ENCODE results near the gene ACTN4.

The ACTN4 gene

DNA sequence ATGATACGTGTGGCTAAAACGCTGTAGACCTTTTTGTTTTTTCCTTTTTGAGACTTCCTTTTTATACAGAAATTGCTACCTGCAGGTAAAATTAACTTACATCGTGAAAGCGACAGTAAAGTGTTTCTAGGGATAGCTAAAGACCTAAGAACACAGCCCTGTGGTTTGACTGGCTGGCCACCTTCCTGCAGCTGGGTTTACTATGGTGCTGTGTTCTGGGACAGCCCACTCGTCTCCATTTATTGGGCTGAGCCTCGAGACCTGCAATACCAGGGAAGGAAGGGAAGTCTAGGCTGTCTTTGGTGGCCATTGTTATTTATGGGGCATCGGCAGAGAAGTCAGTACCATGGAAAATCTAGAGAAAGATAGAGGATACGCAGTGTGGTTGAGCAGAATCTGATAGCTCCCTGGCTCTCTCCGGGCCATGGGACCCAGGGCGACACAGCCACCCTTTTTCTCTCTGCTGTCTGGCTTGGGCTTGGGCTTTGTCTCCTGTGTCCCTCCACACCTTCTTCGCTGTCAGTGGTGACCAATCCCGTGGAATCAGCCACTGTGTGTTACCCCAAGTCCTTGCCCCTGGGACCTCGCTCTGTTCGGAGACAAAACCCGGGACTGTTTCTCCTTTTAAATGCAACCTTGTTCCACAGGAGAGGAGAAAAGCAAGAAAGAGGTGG, 30.9 kb downstream of the ACTN4 start:
- DNase-seq, result no peak

DNA sequence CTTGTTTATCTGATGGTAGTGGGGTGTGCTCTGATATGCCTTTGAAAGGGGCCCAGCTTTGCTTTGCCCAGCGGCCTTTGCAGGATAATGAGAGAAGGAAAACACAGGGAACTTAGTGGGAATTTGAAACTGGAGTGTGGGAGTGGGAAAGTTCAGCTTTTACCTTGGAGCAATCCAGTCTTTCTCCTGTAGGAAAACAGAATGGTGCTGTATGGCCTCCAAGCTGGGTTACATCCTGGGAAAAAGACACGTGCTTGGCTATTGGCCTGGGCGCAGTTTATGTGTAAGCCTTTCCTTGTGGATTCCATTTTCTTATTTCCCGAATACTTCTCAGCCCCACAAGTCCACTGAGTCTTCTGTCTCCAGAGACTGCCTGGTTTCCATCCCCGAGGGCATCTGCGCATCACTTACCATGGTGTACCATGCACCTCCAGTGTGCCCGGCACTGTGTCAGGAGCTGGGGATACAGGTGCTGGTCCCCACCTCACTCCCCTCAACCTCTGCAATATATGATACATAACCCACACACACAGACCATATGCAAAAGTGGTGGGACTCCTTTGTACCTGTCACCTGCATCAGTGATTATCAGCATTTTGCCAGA, 31.5 kb downstream of the ACTN4 start:
- no peak for DNase-seq

DNA sequence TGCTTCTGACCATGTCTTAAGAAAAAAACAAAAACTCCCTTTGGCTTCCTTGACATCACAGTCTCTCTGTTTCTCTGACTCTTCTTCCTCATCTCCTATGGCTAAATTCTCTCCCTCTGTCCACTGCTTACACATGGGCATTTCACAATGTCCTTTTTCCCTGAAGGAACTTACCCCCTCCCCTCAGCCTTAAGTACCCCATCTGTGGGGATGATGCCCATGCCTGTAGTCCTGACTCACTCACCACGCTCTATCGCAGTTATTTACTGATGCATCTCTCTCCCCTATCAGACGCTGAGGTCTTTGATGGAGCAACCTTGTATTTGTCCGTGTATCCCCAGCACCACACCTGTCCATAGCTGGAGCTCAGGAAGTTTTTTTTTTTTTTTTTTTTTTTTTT, 32.4 kb downstream of the ACTN4 start:
- DNase-seq, result no peak

DNA sequence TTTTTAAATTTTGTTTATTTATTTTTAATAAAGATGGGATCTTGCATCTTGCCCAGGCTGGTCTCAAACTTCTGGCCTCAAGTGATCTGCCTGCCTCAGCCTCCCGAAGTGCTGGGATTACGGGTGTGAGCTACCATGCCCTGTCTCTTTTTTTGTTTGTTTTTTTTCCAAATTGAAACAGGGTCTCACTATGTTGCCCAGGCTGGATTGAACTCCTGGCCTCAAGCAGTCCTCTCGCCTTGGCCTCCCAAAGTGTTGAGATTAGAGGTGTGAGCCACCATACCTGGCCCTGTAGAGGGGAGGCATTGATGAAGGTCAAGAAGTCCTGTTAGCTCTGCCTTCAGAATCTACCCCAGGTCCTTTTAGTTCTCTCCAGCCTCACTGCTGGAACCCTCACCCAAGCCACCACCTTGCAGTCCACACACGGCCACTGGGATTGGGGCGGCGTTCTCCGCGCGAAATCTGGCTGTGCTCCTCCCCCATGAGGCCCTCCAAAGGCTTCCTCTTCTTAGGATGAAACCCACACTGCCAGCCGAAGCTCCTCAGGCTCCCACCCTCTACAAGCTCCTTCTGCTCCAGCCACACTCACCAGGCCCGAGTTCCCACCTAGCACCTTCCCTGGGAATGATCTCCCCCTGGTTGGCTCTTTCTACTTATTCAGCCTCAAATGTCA, 34.9 kb downstream of the ACTN4 start:
- no peak for DNase-seq

DNA sequence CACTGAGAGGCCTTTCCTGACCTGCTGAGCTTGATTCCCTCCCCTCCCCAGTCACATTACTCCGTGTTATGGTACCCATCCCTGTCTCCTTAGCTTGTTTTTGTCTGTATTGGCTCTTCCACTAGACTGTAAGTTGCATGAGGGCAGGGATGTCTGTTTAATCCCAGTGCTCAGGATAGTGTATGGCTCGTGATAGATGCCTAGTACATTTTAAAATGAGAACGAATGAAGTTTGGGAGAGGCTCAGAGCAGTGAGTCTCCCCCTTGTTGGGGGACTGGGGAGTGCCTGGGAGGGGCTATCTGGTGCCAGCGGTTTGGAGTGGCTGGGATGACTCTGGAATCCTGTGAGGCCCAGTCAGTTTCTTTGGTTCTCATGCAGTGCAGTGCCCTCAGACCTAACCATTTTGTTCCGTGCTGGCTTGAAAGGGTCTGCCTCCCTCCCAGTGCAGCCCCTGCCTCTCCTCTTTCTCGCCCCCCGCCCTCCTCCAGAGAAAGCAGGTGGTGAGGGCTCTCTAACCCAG, 35.5 kb downstream of the ACTN4 start:
- no peak for DNase-seq

DNA sequence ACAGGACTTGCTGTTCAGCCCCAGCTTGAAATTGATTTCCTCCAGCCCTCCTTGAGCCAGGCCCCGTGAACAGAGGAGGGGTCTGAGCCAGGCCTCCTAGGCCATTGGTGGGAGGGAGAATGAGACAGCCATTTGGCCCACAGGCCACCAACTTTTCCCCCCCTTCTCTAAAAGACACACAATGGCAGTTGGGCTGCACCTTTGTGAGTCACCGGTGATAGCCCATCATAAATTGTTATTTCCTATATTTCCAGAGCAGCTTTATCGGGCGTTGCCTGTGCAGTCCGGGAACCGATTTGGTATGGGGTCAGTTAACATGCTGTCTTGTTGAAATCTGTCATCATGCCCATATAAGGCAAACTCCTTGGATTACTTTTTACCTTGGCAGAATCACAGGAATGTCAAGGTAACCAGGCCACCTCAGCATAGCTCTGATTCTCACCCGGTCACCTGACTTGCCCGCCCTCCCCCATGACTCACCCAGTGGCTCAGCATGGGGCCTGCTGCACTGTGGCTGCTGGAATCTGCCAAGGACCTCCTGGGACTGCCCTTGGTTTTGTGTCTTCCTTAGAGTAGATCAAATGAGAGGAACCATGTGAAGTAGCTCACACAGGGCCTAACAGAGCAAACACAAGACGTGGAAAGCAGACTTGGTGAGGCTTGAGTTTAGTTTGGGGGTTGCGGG, 36.1 kb downstream of the ACTN4 start:
- DNase-seq, result peak; percentile 97

DNA sequence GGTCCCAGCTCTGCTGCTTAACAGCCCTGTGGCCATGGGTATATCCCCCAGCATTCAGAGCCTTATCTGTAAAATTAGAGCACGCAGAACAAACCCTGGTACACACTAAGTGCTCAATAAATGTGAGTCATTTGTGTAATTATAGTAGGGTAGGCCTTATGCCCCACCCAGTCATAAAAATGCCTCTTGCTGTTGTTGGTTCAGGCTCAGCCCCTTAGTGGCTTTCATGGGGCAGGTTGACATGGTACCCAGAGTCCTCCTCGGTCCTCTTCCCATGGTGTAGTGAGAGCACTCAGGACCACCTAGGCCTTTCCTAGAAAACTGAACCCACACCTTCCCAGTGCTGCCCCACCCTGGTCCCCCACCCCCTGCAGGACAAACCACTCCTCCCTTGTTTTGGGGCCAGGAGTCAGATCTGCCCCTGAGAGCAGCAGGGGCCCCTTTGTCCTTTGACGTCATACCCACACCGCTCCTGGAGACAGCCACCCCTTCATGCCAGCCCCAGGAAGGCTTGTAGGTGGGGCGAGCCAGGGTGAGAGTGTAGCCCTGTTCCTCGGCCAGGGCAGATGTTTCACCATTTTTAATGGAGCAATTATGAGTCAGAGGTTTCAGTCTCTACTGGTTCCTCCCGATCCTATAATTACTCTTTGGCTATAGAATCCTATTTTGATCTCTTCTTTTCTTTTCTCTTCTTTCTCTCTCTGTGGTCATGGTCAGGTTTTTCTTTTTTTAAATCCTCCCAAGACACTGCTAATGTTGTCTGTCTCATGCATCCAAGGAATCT, 36.8 kb downstream of the ACTN4 start:
- peak; percentile 86 for DNase-seq

DNA sequence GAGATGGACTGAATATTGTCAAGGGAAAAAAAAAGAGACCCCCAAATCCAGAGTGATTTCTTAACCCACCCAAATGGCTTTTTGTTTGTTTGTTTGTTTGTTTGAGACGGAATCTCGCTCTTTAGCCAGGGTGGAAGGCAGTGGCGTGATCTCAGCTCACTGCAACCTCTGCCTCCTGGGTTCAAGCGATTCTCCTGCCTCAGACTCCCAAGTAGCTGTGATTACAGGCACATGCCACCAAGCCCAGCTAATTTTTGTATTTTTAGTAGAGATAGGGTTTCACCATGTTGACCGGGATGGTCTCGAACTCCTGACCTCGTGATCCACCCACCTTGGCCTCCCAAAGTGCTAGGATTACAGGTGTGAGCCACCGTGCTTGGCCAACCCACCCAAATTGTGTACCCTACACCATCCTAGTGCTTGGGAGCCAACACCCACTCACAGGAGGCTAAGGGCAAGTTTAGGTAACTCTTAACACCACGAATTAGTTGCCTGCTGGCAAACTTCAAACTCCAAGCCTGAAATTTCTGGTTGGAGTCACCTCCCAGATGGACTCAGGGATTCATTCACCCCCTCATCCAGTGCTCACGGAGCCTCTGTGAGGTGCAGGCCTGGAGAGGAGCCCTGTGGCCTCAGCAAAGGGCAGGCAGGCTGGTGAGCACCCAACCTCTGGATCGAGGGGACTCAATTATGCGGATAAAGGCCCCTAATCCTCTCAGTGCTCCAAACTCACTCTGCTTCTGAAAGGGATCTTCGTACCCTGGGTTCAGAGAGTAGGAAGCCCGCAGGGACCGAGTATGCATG, 37.6 kb downstream of the ACTN4 start:
- DNase-seq, result no peak

DNA sequence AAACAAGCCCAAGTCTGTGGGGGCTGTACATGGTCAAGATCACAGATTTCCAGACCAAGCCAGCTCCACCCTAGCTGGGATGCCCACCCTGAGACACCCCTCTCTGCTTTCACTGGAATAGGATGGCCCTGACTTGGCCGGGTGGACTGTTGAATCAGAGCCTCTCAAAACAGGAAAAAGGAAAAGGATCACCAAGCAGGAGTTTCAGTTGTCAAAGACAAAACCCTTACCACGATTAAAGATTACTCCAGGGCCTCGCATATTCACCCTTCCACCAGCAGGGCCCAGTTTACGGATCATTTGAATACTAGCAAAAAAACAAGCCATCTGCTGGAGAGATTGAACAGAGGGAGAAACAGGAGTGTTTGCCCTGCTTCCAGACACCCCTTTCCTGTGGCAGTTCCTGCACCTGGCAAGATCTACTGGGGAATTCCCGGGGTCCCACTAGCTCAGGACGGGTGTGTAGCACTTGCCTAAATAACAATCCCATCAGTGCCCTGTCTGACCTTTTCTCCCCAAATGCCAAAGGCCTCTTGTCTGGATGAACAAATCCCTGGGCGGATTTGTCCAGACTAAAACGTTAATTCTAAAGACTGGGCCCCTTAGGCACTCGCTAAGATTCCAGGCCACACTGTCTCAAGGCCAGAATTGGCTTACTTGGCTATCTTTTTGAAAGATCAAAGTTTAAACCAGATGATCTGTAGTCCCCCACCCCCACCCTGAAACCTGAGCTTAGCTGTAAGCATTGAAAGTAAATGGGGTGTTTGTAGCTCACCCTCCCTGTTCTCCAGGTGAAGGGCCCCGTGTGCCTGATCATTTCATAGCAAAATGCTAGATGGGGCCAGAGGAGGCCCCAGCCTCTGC, 38.4 kb downstream of the ACTN4 start:
- DNase-seq, result peak; percentile 70

DNA sequence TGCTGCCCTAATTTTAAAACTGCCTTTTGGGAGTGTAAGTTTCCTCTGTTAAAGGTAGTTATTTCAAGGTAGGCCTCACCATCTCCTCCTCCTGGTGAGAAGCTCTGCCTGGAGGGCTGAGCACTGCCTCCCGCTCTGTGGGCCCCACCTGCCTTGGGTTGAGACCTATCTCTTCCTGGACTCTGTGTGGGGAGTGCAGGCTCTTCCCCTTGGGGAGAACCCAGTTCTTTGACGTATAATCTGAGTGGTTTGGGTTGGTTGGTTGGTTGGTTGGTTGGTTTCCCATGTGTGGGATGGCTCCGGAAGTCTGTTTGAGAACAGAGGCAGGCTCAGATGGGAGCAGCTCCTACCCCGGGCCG, 39.1 kb downstream of the ACTN4 start:
- no peak for DNase-seq

DNA sequence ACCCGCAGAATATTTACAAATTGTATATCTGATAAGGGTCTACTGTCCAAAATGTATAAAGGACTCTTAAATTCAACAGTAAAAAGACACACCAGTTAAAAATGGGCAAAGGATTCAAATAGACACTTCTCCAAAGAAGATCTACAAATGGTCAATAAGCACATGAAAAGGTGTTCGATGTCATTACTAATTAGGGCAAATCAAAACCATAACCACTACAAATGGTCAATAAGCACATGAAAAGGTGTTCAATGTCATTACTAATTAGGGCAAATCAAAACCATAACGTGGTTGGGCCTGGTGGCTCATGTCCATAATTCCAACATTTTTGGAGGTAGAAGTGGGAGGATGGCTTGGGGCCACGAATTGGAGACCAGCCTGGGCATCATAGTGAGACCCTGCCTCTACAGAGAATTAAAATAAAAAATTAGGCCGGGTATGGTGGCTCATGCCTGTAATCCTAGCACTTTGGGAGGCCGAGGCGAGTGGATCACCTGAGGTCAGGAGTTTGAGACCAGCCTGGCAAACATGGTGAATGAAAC, 40.5 kb downstream of the ACTN4 start:
- no peak for DNase-seq

DNA sequence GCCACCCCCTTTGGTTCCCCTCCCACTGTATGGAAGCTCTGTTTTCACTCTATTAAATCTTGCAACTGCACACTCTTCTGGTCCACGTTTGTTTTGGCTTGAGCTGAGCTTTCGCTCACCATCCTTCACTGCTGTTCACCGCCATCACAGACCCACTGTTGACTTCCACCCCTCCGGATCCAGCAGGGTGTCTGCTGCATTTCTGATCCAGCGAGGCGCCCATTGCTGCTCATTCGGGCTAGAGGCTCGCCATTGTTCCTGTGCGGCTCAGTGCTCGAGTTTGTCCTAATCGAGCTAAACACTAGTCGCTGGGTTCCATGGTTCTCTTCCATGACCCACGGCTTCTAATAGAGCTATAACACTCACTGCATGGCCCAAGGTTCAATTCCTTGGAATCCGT, 42.7 kb downstream of the ACTN4 start:
- no peak for DNase-seq

DNA sequence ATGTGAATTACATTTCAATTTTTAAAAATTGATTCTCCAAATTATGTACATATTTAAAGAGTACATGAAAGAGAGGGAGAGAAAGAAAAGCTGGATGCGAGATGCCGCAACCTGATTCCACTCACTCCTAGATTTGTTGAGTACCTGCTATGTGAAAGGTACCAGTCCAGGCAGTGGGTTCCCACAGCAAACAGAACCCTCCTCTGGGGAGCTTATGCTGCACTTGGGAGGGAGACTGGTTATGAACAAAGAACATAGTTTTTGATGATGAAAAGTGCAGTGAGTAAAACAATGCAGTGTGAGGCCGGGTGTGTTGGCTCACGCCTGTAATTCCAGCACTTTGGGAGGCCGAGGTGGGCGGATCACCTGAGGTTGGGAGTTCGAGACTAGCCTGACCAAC, 43.4 kb downstream of the ACTN4 start:
- DNase-seq, result no peak

DNA sequence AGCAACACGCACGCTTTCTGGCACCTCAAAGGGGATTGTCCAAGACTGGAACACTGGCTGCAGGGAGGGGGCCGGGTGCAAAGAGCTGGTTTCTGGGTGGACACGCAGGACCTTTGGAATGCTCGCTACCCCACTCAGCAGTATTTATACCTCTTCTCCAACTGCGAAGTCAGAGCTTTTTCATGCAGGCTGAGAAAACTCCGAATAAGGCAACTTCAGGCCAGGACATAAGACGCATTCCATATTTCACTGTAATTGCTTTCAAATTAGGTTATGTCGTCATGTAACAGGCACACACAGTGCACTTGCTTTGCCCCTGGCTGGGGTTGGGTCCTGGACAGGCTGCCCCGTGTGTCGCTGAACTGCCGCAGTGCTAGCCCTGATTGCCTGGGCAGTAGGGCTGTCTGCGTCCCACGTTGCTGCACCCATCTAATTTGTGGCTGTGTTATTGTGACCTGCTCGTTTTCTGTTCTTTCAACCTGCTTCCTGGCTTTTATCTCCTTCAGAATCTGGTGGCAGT, 44.5 kb downstream of the ACTN4 start:
- peak; percentile 92 for DNase-seq

DNA sequence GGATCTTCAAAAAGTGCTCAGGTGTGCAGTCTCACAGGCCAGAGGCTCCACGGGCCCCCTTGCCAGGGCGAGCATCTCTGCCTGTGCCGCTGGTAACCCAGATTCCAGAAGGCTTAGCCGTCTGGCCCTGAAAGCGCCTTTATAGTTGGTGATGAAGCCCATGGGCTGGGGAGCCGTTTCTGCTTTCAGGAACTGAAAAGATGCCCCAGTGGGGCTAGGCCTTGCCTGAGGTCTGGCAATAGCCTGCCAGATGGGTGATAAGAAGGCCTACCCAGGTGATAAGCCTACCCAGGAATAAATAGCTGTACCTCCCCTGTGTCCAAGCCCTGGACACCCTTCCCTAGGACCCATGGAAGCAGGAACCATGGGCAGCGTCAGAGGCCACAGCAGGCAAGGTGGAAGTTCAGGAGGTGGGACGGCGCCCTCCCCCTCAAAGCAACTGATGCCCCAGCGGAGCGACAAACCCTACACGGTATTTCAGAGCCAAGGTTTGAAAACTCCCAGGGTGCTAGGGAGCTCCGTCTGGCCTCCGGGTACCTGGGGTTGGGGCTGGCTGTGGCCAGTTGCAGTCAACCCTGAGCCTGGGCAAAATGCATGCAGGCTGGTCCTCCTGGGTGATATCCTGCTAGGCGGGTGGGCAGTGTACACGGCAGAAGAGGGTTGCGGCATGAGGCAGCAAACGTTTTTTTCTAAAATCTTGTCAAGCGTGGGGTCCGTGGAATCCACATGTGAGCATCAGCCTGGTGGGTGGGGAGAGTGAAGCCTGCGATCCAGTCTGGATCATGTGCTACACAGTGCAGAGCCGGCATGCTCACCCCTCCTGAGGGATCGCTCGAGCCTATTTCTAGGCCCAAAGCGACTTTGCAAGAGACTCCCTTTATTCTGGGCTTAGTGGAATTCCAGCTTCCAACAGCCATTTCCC, 45.3 kb downstream of the ACTN4 start:
- no peak for DNase-seq

DNA sequence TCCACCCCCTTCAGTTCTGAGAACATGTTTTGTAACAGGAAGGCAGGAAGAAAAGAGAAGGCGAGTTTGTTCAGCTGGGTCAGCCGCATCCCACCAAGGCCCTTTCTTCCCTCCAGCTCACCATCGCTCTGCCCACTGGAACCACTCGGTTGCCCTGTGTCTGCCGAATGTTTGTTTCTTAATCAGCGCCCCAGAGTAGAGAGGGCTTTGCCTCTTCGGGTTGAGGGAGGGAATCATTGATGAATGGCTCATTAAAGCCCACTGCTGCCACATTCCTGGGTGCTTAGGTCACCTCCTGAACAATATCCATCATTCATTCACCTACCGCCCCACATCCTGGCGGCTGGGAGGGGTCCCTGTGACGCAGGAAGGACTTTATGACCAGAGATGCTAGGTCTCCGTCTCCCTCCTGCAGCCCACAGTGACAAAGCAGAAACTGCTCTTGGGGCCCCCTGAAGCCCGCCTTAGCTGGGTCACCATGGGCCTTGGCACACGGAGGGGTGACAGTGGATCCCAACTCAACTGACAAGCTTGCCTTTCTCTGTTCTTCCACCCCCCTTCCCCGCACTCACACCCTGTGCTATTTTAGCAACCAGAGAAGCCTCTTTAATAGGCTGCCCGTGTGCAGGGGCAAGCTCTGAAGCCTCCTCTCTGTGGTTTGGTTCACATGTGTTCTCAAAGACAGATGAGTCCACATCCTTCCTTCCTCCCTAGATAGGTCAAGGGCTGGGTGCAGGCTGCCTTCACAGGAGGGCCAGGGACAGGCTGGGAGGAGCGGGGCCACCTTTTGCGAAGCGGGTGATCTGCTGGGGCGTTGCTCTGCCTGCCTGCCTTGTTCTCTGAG, 46.2 kb downstream of the ACTN4 start:
- peak; percentile 90 for DNase-seq

DNA sequence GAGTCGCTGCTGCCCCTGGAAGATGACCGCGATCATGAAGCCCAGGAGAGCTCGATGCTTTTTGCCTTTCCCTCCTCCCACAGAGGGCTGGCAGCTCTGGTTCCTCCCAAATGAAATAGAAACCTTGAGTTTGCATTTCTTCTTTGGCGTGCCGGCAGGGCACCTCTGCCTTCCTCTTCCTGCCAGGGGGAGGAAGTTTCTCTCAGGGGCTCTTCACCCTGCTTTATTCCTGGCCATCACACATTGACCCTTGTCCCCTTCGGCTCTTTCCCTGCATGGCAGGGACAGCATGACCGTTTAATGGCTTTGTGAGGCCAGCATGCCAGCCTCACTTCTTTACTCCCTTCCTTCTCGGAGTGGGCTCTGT, 47.9 kb downstream of the ACTN4 start:
- no peak for DNase-seq
